Activated CD8-positive, alpha-beta T cell treated with anti-CD3 and anti-CD28 coated beads for 36 hours (primary cell): ENCODE data around the gene DMRTB1. TPM values are rescaled to one million over a fixed set of nuclear protein-coding genes. Genes with fewer than 3 reads are reported as not detected.

Experiments
- ATAC-seq: fragments of 200-7000 bp; cut with Tn5 transposase; one replicate; pipeline ENCODE4 v1.10.0; 2021; ENCODE audit warnings: mild to moderate bottlenecking, moderate library complexity
- CTCF ChIA-PET: fragments of 350-600 bp; sonication (Branson Sonifier 250); formaldehyde crosslinking; loops from one replicate; lab custom pipeline; 2021; ENCODE audit warnings: antibody characterized with exemption; lab: Charles Lee
- POLR2A ChIA-PET: fragments of 350-600 bp; sonication (Branson Sonifier 250); formaldehyde crosslinking; loops from one replicate; lab custom pipeline; 2021; ENCODE audit warnings: antibody characterized with exemption; lab: Charles Lee
- DNase-seq: peaks from one replicate; pipeline ENCODE4 v3.0.0-alpha.2; 2020
- H3K27ac Mint-ChIP-seq: one replicate; pipeline ENCODE4 v1.8.0; 2021; ENCODE audit warnings: mild to moderate bottlenecking, mixed read lengths
- H3K27me3 Mint-ChIP-seq: one replicate; pipeline ENCODE4 v1.8.0; 2021; ENCODE audit warnings: mixed read lengths
- H3K36me3 Mint-ChIP-seq: one replicate; pipeline ENCODE4 v1.8.0; 2021; ENCODE audit warnings: low read depth, mixed read lengths
- H3K4me1 Mint-ChIP-seq: one replicate; pipeline ENCODE4 v1.8.0; 2021; ENCODE audit warnings: low read depth, mixed read lengths
- H3K4me3 Mint-ChIP-seq: one replicate; pipeline ENCODE4 v1.8.0; 2021; ENCODE audit warnings: mild to moderate bottlenecking, moderate library complexity, mixed read lengths
- H3K9me3 Mint-ChIP-seq: one replicate; pipeline ENCODE4 v1.8.0; 2021; ENCODE audit warnings: mixed read lengths
- CTCF ChIP-seq: fragments of 200-600 bp; IDR thresholded peaks from one replicate; pipeline ENCODE4 v1.8.0; 2022; ENCODE audit warnings: antibody characterized with exemption, mild to moderate bottlenecking
- intact Hi-C: fragments of 100-400 bp; cut with micrococcal nuclease; formaldehyde crosslinking; loops from one replicate; pipeline ENCODE4 v1.10.0; 2022
- total RNA-seq, 2 experiments: library from RNA; stranded (reverse); gene quantifications; one replicate each; pipeline ENCODE4 v1.2.3, GENCODE V29; 2021

The DMRTB1 gene
- total RNA-seq, 2 experiments from 2014 or later = not detected

DNA sequence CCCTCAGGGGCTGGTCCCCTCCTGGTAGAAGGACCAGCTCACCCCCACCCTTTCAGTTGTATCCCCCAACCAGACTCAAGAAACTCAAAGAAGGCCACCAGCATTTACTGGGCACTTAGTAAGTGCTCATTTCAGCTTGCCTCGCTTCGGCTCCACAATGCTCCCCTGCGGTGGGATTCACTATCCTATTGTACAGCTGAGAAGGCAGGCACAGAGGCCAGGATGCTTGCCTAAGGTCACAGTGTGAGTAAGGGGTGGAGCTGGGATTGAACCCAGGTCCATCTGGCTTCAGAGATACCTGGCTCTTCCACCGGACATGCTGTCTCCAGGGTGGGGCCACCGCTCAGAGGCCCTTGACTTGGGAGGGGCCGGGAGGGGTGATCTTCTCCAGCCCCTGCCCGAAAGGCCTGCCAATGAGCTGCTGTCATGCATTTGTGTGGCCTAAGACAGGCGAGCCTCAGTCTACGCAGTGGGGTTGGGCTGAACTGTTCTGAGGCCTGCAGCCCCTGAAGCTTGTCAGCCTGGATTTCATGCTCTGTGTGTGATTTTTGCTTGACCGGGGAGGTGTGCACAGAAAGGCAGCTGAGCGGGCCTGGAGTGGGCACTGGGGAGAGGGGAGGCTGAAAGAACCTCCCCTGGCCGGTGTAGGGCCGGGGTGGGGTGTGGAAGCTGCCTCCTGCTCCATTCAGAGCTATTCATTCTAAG lies 48.1 kb downstream of the DMRTB1 start:
- no peak overlapping the region for H3K4me3 Mint-ChIP-seq
- intact Hi-C loops = no loop called here
- no peaks in the 10 kb centered on the region for H3K9me3 Mint-ChIP-seq
- no peaks in the 10 kb centered on the region for H3K36me3 Mint-ChIP-seq
- ChIA-PET CTCF (no interaction called here), POLR2A (no interaction called here)
- DNase-seq = no peak
- ATAC-seq = no peak
- TF ChIP-seq CTCF = no peak
- no peak overlapping the region for H3K27ac Mint-ChIP-seq
- no peaks in the 10 kb centered on the region for H3K4me1 Mint-ChIP-seq
- H3K27me3 Mint-ChIP-seq = no peaks in the 10 kb centered on the region

DNA sequence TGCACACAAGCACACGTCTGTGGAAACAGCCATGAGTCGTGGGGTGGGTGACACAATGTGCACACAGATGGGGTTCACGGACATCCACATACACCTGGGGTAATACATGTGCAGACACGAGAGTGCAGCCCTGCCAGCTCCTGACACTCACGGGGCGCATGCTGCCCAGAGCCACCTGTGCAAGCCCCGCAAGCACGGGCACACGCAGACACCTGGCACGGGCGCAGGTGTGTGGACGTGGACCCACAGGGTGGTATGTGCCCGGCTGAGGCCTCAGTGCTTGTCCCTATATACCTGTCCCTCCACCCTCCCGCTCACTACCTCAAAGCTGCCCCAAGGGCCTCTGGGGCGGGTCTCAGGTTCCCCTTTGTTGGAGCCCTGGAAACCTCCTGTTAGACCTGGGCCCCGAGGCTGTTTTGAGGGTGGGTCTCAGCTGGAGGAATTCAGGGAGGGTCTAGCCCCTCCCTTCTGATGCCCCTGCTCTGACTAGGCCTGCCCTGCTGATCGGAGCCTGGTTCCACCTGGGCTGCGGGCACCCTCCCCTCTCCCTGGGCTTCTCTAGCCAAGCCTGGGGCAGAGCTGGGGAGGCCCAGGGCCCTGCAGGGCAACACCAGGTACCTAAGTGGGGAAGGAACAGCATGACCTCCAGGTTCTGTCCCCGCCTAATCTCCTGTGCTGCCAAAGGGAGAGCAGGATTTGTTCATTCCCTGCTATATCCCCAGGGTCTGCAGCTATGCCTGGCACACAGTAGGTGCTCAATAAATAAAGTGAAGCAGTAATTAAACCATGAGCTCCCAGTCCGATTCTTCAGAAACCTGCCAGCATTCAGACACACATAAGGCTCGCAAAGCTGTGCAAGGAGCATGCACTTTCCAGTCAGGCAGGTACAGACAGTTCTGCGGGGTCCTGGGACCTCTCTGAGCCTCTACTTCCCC lies 49.1 kb downstream of the DMRTB1 start:
- no peak overlapping the region for H3K4me3 Mint-ChIP-seq
- no peak for TF ChIP-seq CTCF
- no peak overlapping the region for H3K27ac Mint-ChIP-seq
- ATAC-seq = no peak
- H3K27me3 Mint-ChIP-seq = no peaks in the 10 kb centered on the region
- no peaks in the 10 kb centered on the region for H3K9me3 Mint-ChIP-seq
- CTCF ChIA-PET = interaction anchor here (1.1 kb wide), 1 partner anchor 21 kb away, joined by 3 read pairs; no protein-coding TSS in a partner anchor
- no peaks in the 10 kb centered on the region for H3K36me3 Mint-ChIP-seq
- H3K4me1 Mint-ChIP-seq = no peaks in the 10 kb centered on the region
- POLR2A ChIA-PET = no interaction called here
- DNase-seq = no peak
- intact Hi-C loops = no loop called here

GRCh38 chr1:53508991-53509666 lies 49.9 kb downstream of the DMRTB1 start:
- intact Hi-C loops = no loop called here
- H3K36me3 Mint-ChIP-seq = no peaks in the 10 kb centered on the region
- ChIA-PET POLR2A (no interaction called here), CTCF (interaction anchor here (1.1 kb wide), 1 partner anchor 22 kb away, joined by 3 read pairs; no protein-coding TSS in a partner anchor)
- DNase-seq = no peak
- no peaks in the 10 kb centered on the region for H3K27me3 Mint-ChIP-seq
- ATAC-seq = peak; percentile 37
- no peaks in the 10 kb centered on the region for H3K4me1 Mint-ChIP-seq
- no peak for TF ChIP-seq CTCF
- no peaks in the 10 kb centered on the region for H3K9me3 Mint-ChIP-seq
- H3K27ac Mint-ChIP-seq = no peak overlapping the region
- no peak overlapping the region for H3K4me3 Mint-ChIP-seq

GRCh38 chr1:53509775-53510174 lies 50.6 kb downstream of the DMRTB1 start:
- no peak overlapping the region for H3K4me3 Mint-ChIP-seq
- no peaks in the 10 kb centered on the region for H3K36me3 Mint-ChIP-seq
- no peaks in the 10 kb centered on the region for H3K27me3 Mint-ChIP-seq
- ATAC-seq (no peak), DNase-seq (no peak)
- intact Hi-C loops = no loop called here
- ChIA-PET CTCF (no interaction called here), POLR2A (no interaction called here)
- H3K9me3 Mint-ChIP-seq = no peaks in the 10 kb centered on the region
- no peak for TF ChIP-seq CTCF
- no peaks in the 10 kb centered on the region for H3K4me1 Mint-ChIP-seq
- H3K27ac Mint-ChIP-seq = no peak overlapping the region
